GM10847 (cell line): ENCODE data around the gene GPR173.

Experiments
- POLR2A ChIP-seq: IDR thresholded peaks from 2 replicates; pipeline ENCODE4 v1.6.1; 2011; ENCODE audit not compliant: insufficient read length; ENCODE audit errors: extremely low read depth

GPR173 gene

DNA sequence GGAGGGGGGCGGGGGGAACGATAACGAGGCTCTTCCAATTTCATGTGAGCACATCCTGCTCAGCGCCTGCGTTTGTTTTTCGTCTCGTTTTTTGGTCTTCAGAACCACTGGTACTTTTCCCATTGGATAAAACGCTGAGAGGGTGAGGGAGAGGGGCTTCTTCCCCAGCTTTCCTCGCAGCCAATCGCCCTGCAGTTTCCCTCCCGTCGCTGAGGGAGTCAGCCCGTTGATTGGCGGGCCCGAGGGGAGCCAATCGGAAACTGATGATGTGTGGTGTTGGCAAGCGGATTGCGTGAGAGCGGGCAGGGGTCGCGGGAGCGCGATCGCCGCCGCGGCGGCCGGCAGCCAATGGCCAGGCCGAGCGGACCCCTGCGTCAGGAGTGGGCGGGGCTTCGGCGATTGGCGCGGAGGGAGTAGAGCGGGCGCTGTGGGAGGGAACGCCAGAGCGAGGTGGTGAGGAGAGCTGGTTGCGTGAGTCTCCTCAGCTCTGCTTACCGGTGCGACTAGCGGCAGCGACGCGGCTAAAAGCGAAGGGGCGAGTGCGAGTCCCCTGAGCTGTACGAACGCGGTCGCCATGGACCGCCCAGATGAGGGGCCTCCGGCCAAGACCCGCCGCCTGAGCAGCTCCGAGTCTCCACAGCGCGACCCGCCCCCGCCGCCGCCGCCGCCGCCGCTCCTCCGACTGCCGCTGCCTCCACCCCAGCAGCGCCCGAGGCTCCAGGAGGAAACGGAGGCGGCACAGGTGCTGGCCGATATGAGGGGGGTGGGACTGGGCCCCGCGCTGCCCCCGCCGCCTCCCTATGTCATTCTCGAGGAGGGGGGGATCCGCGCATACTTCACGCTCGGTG is 33.6 kb downstream of the GPR173 start, which contains the start of gene TSPYL2:
Gene TSPYL2, plus strand, starts transcription at position 443 of the 848 bp plus-strand sequence. Its CDS starts 132 bp downstream, at position 575.
- peak; percentile 96 for TF ChIP-seq POLR2A

DNA sequence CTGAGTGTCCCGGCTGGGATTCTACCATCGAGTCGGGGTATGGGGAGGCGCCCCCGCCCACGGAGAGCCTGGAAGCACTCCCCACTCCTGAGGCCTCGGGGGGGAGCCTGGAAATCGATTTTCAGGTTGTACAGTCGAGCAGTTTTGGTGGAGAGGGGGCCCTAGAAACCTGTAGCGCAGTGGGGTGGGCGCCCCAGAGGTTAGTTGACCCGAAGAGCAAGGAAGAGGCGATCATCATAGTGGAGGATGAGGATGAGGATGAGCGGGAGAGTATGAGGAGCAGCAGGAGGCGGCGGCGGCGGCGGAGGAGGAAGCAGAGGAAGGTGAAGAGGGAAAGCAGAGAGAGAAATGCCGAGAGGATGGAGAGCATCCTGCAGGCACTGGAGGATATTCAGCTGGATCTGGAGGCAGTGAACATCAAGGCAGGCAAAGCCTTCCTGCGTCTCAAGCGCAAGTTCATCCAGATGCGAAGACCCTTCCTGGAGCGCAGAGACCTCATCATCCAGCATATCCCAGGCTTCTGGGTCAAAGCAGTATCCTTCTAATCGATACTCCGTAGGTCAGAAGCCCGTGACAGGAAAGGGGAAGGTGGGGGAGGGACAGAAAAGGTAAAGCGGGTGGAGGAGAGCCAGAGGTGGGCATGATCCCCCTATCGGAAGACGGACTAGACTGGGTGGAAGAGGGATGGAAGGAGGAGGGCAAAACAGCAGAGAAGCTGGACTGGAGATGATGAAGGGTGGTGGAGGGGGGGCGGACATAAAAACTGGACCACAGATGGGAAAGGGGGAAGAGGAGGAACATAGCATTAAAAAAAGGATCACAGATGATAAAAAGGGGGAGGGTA is 34.4 kb downstream of the GPR173 start:
- no peak for TF ChIP-seq POLR2A

DNA sequence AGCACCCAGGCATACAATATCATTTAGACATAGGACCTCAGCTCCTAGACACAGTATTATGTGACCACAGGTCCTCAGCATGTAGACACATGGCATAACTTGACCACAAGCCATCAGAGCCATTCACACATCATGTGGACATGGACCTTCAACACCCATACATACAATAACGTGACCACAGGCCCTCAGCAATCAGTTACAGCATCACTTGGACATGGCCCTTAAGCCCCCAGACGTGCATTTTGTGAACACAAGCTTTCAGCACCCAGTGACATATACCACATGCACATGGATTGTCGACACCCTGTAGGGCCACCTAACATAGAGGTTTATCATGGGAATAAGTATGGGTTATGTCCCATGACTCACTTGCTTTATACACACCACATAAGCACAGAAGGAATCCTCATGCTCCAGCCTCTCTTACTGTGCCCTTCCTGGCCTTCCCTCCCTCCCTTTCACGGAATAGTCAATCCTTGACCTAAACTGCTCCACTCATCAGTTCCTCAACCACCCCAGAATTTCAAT is 35.5 kb downstream of the GPR173 start:
- no peak for TF ChIP-seq POLR2A

- no peak for TF ChIP-seq POLR2A
These were observed 36.3 kb downstream of the GPR173 start for GRCh38 chrX:53084863-53085262.

- no peak for TF ChIP-seq POLR2A
These were observed 37.2 kb downstream of the GPR173 start for GRCh38 chrX:53085661-53086229.

- no peak for TF ChIP-seq POLR2A
These were observed 37.9 kb downstream of the GPR173 start for GRCh38 chrX:53086464-53086863.

DNA sequence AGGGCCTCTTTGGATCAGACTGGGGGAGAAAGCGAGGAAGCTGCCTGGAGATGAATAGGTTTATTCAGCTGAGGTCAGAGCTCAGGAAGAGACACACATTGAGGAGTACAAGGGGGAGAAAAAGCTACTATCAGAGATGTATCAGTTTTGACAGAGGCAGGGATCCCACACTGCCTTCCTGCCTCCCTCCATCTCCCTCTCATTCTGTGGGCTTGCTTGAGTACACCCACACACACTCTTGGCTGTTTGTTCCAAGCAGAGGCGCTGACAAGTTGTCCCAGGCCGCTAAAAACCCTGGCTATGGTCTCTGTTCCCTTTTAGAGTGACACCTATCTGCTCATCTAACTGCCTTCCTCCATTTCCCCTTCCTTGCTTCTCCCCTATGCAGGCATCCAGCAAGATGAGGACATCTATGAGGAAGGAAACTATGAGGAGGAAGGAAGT is 38.8 kb downstream of the GPR173 start:
- no peak for TF ChIP-seq POLR2A

- TF ChIP-seq POLR2A: peak; percentile 21
These were observed 39.8 kb downstream of the GPR173 start for GRCh38 chrX:53088136-53088974.

- TF ChIP-seq POLR2A: no peak
These were observed 40.7 kb downstream of the GPR173 start for GRCh38 chrX:53089224-53089842.

- TF ChIP-seq POLR2A: no peak
These were observed 41.3 kb downstream of the GPR173 start for GRCh38 chrX:53089925-53090324.

- no peak for TF ChIP-seq POLR2A
These were observed 42.8 kb downstream of the GPR173 start for GRCh38 chrX:53091354-53091753.

DNA sequence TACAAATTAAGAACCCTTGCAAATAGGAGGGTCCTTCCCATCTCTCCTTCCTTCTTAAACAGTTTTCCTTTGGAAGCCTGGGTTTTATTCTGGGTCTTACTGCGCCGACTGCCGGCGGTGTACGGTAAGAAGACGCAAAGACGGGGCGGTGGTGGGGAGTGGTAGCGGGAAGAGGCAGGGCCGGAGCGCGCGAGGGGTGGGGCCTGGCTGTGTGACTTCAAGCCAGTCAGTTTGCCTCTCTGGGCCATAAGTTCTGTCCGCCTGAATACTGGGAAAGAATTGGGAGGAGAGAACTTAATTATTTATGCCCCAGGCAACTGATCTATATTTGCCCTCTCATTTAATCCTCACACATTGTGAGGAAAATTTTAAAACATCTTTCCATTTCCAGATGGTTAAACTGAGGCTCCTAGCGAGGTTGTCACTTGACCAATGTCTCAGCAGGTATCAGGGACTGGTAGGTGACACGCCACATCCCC is 44.6 kb downstream of the GPR173 start:
- TF ChIP-seq POLR2A: no peak

DNA sequence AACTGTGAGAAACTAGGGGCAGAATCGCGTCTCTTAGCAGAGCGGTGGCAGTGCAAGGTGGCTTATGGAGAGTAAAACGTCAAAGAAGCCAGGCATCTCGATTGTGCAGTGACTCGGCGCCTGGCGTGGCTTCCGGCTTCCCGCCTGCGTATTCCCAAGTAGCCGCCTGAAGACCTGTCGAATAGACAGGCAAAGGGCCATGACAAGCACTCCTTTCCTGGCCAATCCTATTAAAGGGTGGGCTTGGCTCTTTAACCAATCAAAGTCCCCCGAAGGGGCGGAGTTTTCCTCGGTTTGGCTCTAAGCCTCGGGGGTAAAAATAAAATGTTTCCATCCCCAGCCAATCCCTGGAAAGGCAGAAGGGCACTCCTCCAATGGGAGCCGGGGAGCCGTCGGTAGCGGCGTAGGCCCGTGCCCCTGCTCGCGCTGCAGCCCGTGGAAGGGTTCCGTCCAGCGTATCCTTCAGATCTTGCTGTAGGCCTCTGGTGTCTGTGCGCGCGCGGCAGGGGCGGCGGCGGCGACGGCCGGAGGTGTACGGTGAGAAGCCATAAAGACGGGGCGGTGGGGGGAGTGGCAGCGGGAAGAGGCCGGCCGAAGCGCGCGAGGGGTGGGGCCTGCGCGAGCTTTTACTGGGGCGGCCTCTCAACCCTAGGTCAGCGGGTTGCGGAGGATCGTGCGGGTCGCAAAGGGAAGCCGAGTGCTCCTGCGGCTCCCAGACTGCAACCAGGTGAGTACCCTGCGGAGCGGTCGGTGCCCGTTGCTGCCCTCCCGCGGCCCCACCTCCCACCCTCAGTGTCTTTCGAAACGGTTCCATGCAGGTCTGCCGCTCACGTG is 45.4 kb downstream of the GPR173 start, which contains the start of gene KANTR:
Gene KANTR, plus strand, starts transcription at position 395 of the 834 bp plus-strand sequence. CDS start 30,131 bp downstream, outside the sequence.
- TF ChIP-seq POLR2A: no peak

GRCh38 chrX:53094582-53094905 is 46.0 kb downstream of the GPR173 start:
- TF ChIP-seq POLR2A: no peak
